Activated naive CD8-positive, alpha-beta T cell treated with anti-CD3 and anti-CD28 coated beads for 36 hours (primary cell): ENCODE results near the gene MCC. TPM values are rescaled to one million over a fixed set of nuclear protein-coding genes. Genes with fewer than 3 reads are reported as not detected.
"Not testable (repeated sequence)": the region's sequence is repeated elsewhere in the genome, so short reads cannot be mapped to it uniquely, and the experiment has no call there.

ENCODE experiments used
- DNase-seq: peaks from one replicate; pipeline ENCODE4 v3.0.0; 2021
- H3K27ac Mint-ChIP-seq: one replicate; pipeline ENCODE4 v1.8.0; 2022; ENCODE audit warnings: mild to moderate bottlenecking, moderate library complexity, mixed read lengths
- H3K27me3 Mint-ChIP-seq: one replicate; pipeline ENCODE4 v1.8.0; 2022; ENCODE audit warnings: mild to moderate bottlenecking, mixed read lengths
- H3K36me3 Mint-ChIP-seq: one replicate; pipeline ENCODE4 v1.8.0; 2021; ENCODE audit warnings: mild to moderate bottlenecking, mixed read lengths
- H3K4me1 Mint-ChIP-seq: one replicate; pipeline ENCODE4 v1.8.0; 2021; ENCODE audit warnings: mixed read lengths
- H3K4me3 Mint-ChIP-seq: one replicate; pipeline ENCODE4 v1.8.0; 2022; ENCODE audit warnings: mild to moderate bottlenecking, moderate library complexity, mixed read lengths
- H3K9me3 Mint-ChIP-seq: one replicate; pipeline ENCODE4 v1.8.0; 2022; ENCODE audit warnings: mixed read lengths
- total RNA-seq, 2 experiments: library from RNA; stranded (reverse); gene quantifications; one replicate each; pipeline ENCODE4 v1.2.3, GENCODE V29; 2021

The MCC gene
- total RNA-seq, 2 experiments from 2014 or later: 2.4 to 2.9 TPM

- H3K27ac Mint-ChIP-seq: no peak overlapping the region
- H3K36me3 Mint-ChIP-seq: no peaks in the 10 kb centered on the region
- peaks cover 11% of the 10 kb centered on the region for H3K27me3 Mint-ChIP-seq
- H3K9me3 Mint-ChIP-seq: no peaks in the 10 kb centered on the region
- DNase-seq: no peak
- no peak overlapping the region for H3K4me3 Mint-ChIP-seq
- no peaks in the 10 kb centered on the region for H3K4me1 Mint-ChIP-seq
These were observed 66.6 kb downstream of the MCC start for GRCh38 chr5:113421693-113422092.

DNA sequence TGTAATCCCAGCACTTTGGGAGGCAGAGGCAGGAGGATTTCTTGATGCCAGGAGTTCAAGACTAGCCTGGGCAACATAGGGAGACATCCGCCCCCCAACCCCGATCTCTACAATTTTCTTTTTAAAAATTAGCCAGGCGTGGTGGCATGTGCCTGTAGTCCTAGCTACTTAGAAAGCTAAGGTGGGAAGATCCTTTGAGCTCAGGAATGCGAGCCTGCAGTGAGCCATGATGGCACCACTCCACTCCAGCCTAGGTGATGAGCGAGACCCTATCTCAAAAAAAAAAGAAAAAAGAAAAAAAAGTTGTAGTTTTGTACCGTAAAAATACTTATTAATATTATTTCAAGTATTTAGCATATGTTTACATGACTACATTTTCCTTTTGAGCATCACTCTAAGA, 82.7 kb downstream of the MCC start:
- Mint-ChIP-seq H3K4me1 (no peaks in the 10 kb centered on the region), H3K36me3 (no peaks in the 10 kb centered on the region), H3K27me3 (peaks cover 6% of the 10 kb centered on the region), H3K4me3 (no peak overlapping the region), H3K9me3 (peaks cover 1% of the 10 kb centered on the region), H3K27ac (no peak overlapping the region)
- no peak for DNase-seq

- Mint-ChIP-seq H3K27ac (no peak overlapping the region), H3K36me3 (no peaks in the 10 kb centered on the region), H3K27me3 (peaks cover 6% of the 10 kb centered on the region), H3K4me3 (no peak overlapping the region), H3K4me1 (no peaks in the 10 kb centered on the region), H3K9me3 (no peaks in the 10 kb centered on the region)
- DNase-seq: no peak
These were observed 84.0 kb downstream of the MCC start for GRCh38 chr5:113404269-113404668.

DNA sequence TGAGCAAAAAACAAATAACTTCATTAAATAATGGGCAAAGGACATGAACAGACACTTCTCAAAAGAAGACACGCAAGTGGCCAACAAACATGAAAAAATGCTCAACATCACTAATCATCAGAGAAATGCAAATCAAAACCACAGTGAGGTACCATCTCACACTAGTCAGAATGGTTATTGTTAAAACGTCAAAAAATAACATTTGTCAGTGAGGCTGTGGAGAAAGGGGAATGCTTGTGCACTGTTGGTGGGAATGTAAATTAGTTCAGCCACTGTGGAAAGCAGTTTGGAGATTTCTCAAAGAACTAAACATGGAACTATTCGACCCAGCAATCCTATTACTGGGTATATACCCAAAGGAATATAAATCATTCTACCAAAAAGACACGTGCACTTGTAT, 90.3 kb downstream of the MCC start:
- not testable (repeated sequence) for H3K27me3 Mint-ChIP-seq, H3K36me3 Mint-ChIP-seq, H3K4me3 Mint-ChIP-seq, H3K27ac Mint-ChIP-seq, DNase-seq, H3K9me3 Mint-ChIP-seq, H3K4me1 Mint-ChIP-seq

DNA sequence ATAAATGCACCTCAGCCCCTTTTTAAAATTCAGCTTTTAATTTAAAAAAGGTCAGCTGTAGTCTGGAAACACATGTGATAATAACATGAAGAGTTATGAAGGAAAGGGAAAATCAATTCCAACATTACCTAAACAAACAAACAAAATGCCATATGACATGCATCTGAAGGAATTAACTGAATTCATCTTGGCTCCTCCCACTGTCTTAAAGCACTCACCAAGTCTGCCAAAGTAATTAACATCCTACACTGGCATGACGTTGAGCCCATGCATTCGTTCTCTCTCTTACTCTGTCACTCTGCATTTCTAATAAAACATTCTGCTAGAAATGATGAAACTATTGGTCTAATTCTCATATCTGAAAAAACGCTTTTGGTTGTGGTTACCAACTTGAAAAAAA, 91.2 kb downstream of the MCC start:
- no peaks in the 10 kb centered on the region for H3K36me3 Mint-ChIP-seq
- peaks cover 8% of the 10 kb centered on the region for H3K27me3 Mint-ChIP-seq
- H3K27ac Mint-ChIP-seq: no peak overlapping the region
- H3K9me3 Mint-ChIP-seq: no peaks in the 10 kb centered on the region
- no peak for DNase-seq
- H3K4me1 Mint-ChIP-seq: no peaks in the 10 kb centered on the region
- H3K4me3 Mint-ChIP-seq: no peak overlapping the region

DNA sequence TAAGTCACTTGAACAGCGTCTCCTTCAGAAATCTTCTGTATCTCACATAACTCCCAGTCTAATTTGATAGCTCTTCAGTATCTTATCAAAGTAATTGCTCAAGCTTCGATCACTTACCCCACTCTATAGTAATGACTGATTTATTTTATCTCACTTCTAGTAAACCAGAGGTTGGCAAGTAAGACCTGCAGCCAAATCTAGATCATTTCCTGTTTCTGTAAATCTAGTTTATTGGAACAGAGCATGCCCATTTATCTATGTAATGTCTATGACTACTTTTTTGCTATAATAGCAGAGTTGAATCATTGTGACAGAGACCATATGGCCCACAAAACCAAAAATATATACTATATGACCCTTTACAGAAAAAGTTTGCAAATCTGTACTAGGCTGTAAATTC, 93.6 kb downstream of the MCC start:
- H3K27me3 Mint-ChIP-seq: peaks cover 10% of the 10 kb centered on the region
- no peaks in the 10 kb centered on the region for H3K9me3 Mint-ChIP-seq
- no peaks in the 10 kb centered on the region for H3K36me3 Mint-ChIP-seq
- H3K4me1 Mint-ChIP-seq: no peaks in the 10 kb centered on the region
- H3K27ac Mint-ChIP-seq: no peak overlapping the region
- no peak for DNase-seq
- H3K4me3 Mint-ChIP-seq: no peak overlapping the region

GRCh38 chr5:113390224-113390623, 98.0 kb downstream of the MCC start:
- Mint-ChIP-seq H3K4me3 (no peak overlapping the region), H3K27me3 (peaks cover 25% of the 10 kb centered on the region), H3K36me3 (no peaks in the 10 kb centered on the region), H3K27ac (no peak overlapping the region), H3K4me1 (no peaks in the 10 kb centered on the region), H3K9me3 (no peaks in the 10 kb centered on the region)
- DNase-seq: no peak

DNA sequence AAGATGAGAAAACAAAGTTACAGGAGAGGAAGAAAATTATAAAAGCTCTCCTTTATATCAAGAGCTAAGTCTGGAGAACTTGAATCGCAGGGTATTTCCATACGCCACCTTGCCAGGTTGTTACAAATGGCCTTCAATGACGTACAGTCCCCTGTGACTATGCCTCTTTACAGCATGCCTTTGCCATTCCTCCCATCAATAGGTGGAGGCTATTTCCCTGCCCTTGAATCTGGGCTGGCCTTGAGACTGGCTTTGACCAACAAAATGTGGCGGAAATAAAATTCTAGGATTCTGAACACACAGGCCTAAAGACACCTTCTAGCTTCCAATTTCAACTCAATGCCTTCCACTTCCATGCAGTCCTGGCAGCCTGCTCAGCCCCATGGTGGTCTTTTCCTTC, 99.1 kb downstream of the MCC start:
- no peaks in the 10 kb centered on the region for H3K36me3 Mint-ChIP-seq
- H3K27me3 Mint-ChIP-seq: peaks cover 26% of the 10 kb centered on the region

GRCh38 chr5:113387844-113388243, 100.4 kb downstream of the MCC start:
- peaks cover 36% of the 10 kb centered on the region for H3K27me3 Mint-ChIP-seq
- no peak overlapping the region for H3K4me3 Mint-ChIP-seq
- H3K4me1 Mint-ChIP-seq: no peaks in the 10 kb centered on the region
- H3K9me3 Mint-ChIP-seq: no peaks in the 10 kb centered on the region
- H3K36me3 Mint-ChIP-seq: no peaks in the 10 kb centered on the region
- DNase-seq: no peak
- no peak overlapping the region for H3K27ac Mint-ChIP-seq

More for the DNA sequence above, 99.1 kb downstream of the MCC start:
- no peaks in the 10 kb centered on the region for H3K9me3 Mint-ChIP-seq
- no peaks in the 10 kb centered on the region for H3K4me1 Mint-ChIP-seq
- no peak overlapping the region for H3K27ac Mint-ChIP-seq
- no peak overlapping the region for H3K4me3 Mint-ChIP-seq
- no peak for DNase-seq

GRCh38 chr5:113384782-113385285, 103.4 kb downstream of the MCC start:
- no peaks in the 10 kb centered on the region for H3K36me3 Mint-ChIP-seq
- no peak overlapping the region for H3K27ac Mint-ChIP-seq
- peaks cover 12% of the 10 kb centered on the region for H3K4me1 Mint-ChIP-seq
- peaks cover 52% of the 10 kb centered on the region for H3K27me3 Mint-ChIP-seq
- H3K9me3 Mint-ChIP-seq: no peaks in the 10 kb centered on the region
- no peak for DNase-seq
- H3K4me3 Mint-ChIP-seq: no peak overlapping the region

- peaks cover 25% of the 10 kb centered on the region for H3K4me1 Mint-ChIP-seq
- H3K4me3 Mint-ChIP-seq: no peak overlapping the region
- no peak for DNase-seq
- no peaks in the 10 kb centered on the region for H3K9me3 Mint-ChIP-seq
- peaks cover 37% of the 10 kb centered on the region for H3K27me3 Mint-ChIP-seq
- H3K27ac Mint-ChIP-seq: no peak overlapping the region
- no peaks in the 10 kb centered on the region for H3K36me3 Mint-ChIP-seq
These were observed 105.5 kb downstream of the MCC start for GRCh38 chr5:113382731-113383130.

GRCh38 chr5:113381791-113382190, 106.5 kb downstream of the MCC start:
- DNase-seq: no peak
- peaks cover 36% of the 10 kb centered on the region for H3K27me3 Mint-ChIP-seq
- H3K9me3 Mint-ChIP-seq: peaks cover 1% of the 10 kb centered on the region
- H3K4me3 Mint-ChIP-seq: no peak overlapping the region
- no peaks in the 10 kb centered on the region for H3K36me3 Mint-ChIP-seq
- peaks cover 31% of the 10 kb centered on the region for H3K4me1 Mint-ChIP-seq
- H3K27ac Mint-ChIP-seq: no peak overlapping the region

- Mint-ChIP-seq H3K9me3 (peaks cover 1% of the 10 kb centered on the region), H3K4me1 (peaks cover 31% of the 10 kb centered on the region), H3K36me3 (no peaks in the 10 kb centered on the region), H3K4me3 (no peak overlapping the region), H3K27me3 (peaks cover 32% of the 10 kb centered on the region), H3K27ac (peak overlapping the region; percentile 3)
- no peak for DNase-seq
These were observed 107.4 kb downstream of the MCC start for GRCh38 chr5:113380807-113381326.

DNA sequence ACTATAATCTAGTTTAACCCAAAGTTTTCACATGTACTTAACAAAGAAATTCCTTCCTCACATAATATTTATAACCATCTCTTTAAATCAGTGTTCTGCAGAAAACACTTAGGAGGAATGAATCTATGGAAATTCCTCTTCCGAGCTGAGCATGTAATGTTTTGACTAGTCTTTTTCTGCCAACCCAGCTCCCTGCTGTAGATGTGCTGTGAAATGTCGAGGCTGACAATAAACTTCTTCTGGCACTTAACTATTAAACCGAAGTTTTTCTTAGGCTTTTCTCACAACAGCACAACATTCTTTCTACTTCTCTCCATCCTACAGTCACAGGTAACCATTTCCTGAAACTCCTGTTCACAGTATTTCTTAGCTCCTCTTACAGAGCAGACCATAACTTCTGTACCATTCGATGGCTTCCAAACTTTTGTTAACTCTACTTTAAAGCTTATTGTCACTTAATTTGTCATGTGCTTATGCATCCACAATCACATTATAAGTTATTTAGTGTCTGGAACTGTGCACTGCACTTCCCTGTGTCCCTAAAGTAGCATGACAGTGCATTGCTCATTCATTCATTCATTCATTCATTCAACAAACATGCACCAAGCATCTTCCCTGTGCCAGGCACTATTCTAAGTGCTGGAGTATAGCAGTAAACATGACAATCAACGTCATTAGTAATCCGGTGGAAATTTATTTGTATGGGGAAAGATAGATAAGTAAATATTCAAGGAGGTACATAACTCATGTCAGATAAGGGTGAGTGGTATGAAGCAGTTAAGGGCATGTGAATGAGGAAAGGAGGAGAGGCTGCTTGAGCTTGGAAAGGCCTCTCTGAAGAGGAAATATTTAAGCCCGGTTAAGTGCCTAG, 108.1 kb downstream of the MCC start:
- peaks cover 29% of the 10 kb centered on the region for H3K27me3 Mint-ChIP-seq
- H3K4me3 Mint-ChIP-seq: no peak overlapping the region
- H3K9me3 Mint-ChIP-seq: peaks cover 1% of the 10 kb centered on the region
- no peak overlapping the region for H3K27ac Mint-ChIP-seq
- no peaks in the 10 kb centered on the region for H3K36me3 Mint-ChIP-seq
- H3K4me1 Mint-ChIP-seq: peaks cover 31% of the 10 kb centered on the region
- no peak for DNase-seq

- H3K27ac Mint-ChIP-seq: no peak overlapping the region
- peaks cover 30% of the 10 kb centered on the region for H3K27me3 Mint-ChIP-seq
- H3K36me3 Mint-ChIP-seq: no peaks in the 10 kb centered on the region
- DNase-seq: peak; percentile 48
- H3K9me3 Mint-ChIP-seq: peaks cover 3% of the 10 kb centered on the region
- H3K4me1 Mint-ChIP-seq: peaks cover 31% of the 10 kb centered on the region
- no peak overlapping the region for H3K4me3 Mint-ChIP-seq
These were observed 109.2 kb downstream of the MCC start for GRCh38 chr5:113378959-113379541.
